BLaER1 treated with 17β-estradiol and CSF1 and Interleukin-3, amounts not matched to agents 10 nM and 100 nM (cell line): ENCODE data around the gene CYP3A4.
"Not testable (repeated sequence)": the region's sequence is repeated elsewhere in the genome, so short reads cannot be mapped to it uniquely, and the experiment has no call there.

ENCODE experiments used
- H3K27ac ChIP-seq, 11 experiments: shearing (Covaris generic); formaldehyde crosslinking; 2 replicates each; pipeline ENCODE4 v1.8.1; 2022
- H3K27me3 ChIP-seq, 11 experiments: shearing (Covaris generic); formaldehyde crosslinking; 2 replicates each; pipeline ENCODE4 v1.8.1; 2022
- H3K36me3 ChIP-seq, 11 experiments: shearing (Covaris generic); formaldehyde crosslinking; 2 replicates each; pipeline ENCODE4 v1.8.1; 2022
- H3K4me1 ChIP-seq, 10 experiments: shearing (Covaris generic); formaldehyde crosslinking; 2 replicates each; pipeline ENCODE4 v1.8.1; 2022
- H3K4me2 ChIP-seq, 11 experiments: shearing (Covaris generic); formaldehyde crosslinking; 2 replicates each; pipeline ENCODE4 v1.8.1; 2022
- H3K4me3 ChIP-seq, 10 experiments: shearing (Covaris generic); formaldehyde crosslinking; 2 replicates each; pipeline ENCODE4 v1.8.1; 2022
- H3K9ac ChIP-seq, 11 experiments: shearing (Covaris generic); formaldehyde crosslinking; 2 replicates each; pipeline ENCODE4 v1.8.1; 2022
- H3K9me3 ChIP-seq, 11 experiments: shearing (Covaris generic); formaldehyde crosslinking; replicated peaks in 1 of 11; 2 replicates each; pipeline ENCODE4 v1.8.1; 2022
- H4K20me1 ChIP-seq, 11 experiments: shearing (Covaris generic); formaldehyde crosslinking; 2 replicates each; pipeline ENCODE4 v1.8.1; 2022
- Cebpa-rat ChIP-seq, 11 experiments: shearing (Covaris generic); IDR thresholded peaks; 2 replicates each; pipeline ENCODE4 v1.8.1; 2022

The CYP3A4 gene

DNA sequence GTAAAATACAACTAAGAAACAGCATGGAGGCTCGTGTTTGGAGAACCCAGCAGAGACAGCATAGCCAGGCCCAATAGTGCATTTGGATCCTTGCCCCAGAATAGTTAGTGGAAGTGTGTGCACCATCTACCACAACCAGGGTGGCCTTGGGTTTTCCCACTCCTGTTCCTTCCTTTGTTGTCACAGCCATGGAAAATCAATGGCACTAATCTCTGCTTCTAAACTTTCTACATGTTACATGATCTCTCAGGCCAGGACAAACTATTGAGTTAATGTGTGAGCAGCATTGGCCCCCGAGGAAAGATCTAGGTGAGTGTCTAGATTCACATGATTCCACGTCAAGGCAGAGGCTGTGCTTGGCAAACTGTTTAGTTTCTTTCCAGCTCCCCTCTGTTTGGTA lies 51.0 kb downstream of the CYP3A4 start:
- H3K36me3 ChIP-seq = no peaks in the 10 kb centered on the region
- no peak for TF ChIP-seq Cebpa-rat (IDR thresholded peaks at IDR 0.05)
- H4K20me1 ChIP-seq = no peaks in the 10 kb centered on the region
- no peak overlapping the region for H3K4me3 ChIP-seq
- no peak overlapping the region for H3K4me2 ChIP-seq
- H3K9ac ChIP-seq = no peak overlapping the region
- no peak overlapping the region for H3K27ac ChIP-seq
- H3K9me3 ChIP-seq = no peaks in the 10 kb centered on the region
- H3K27me3 ChIP-seq = no peaks in the 10 kb centered on the region
- H3K4me1 ChIP-seq = peaks cover 0 to 6% (median 0%) of the 10 kb centered on the region in 10 experiments; a peak in 1 of 20 replicates

DNA sequence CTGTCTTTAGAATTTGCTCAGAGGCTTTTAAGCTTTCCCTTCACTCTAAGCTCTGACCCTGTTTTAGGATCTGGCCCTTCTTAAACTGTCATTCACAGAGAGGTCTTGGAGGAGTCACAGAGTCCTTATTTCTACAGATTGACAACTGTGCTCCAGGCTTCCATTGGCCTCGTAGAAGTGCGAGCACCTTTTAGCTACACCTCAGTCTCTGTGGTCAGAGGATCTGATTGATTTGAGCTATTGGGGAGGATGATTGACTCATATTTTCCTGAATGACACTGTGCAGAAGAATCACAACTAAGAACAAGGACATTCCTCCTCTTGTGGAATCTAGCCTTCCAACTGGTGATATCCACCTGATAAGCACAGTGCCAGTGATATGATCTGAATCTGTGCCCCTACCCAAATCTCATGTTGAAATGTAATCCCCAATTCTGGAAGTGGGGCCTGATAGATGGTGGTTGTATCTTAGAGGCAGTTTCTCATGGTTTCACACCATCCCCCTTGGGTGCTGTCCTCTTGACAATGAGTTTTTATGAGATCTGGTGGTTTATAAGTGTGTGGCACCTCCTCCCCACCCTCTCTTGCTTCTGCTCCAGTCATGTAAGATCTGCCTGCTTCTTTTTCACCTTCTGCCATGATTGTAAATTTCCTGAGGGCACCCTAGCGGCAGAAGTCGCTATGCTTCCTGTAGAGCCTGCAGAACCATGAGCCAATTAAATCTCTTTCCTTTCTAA lies 52.2 kb downstream of the CYP3A4 start:
- TF ChIP-seq Cebpa-rat (IDR thresholded peaks at IDR 0.05) = no peak
- Histone ChIP-seq H3K4me3 (no peak overlapping the region), H3K36me3 (no peaks in the 10 kb centered on the region), H4K20me1 (no peaks in the 10 kb centered on the region), H3K27ac (no peak overlapping the region), H3K9me3 (no peaks in the 10 kb centered on the region), H3K27me3 (no peaks in the 10 kb centered on the region), H3K4me2 (no peak overlapping the region), H3K9ac (no peak overlapping the region), H3K4me1 (no peaks in the 10 kb centered on the region)

- Histone ChIP-seq H3K9me3 (no peaks in the 10 kb centered on the region), H3K36me3 (no peaks in the 10 kb centered on the region), H3K27ac (no peak overlapping the region), H4K20me1 (no peaks in the 10 kb centered on the region), H3K4me1 (no peaks in the 10 kb centered on the region), H3K27me3 (no peaks in the 10 kb centered on the region), H3K9ac (no peak overlapping the region), H3K4me2 (no peak overlapping the region), H3K4me3 (no peak overlapping the region)
- no peak for TF ChIP-seq Cebpa-rat (IDR thresholded peaks at IDR 0.05)
Observed at GRCh38 chr7:99730992-99731391, 53.0 kb downstream of the CYP3A4 start.

- Histone ChIP-seq H3K4me2 (no peak overlapping the region), H3K36me3 (no peaks in the 10 kb centered on the region), H3K4me3 (no peak overlapping the region), H3K27me3 (no peaks in the 10 kb centered on the region), H3K4me1 (no peaks in the 10 kb centered on the region), H4K20me1 (no peaks in the 10 kb centered on the region), H3K27ac (no peak overlapping the region), H3K9ac (no peak overlapping the region), H3K9me3 (no peaks in the 10 kb centered on the region)
- TF ChIP-seq Cebpa-rat (IDR thresholded peaks at IDR 0.05) = no peak
Observed at GRCh38 chr7:99730238-99730810, 53.7 kb downstream of the CYP3A4 start.

GRCh38 chr7:99729486-99730237 lies 54.3 kb downstream of the CYP3A4 start:
- H3K27me3 ChIP-seq = no peaks in the 10 kb centered on the region
- TF ChIP-seq Cebpa-rat (IDR thresholded peaks at IDR 0.05) = peak in 1 of 11 experiments; percentile 51; a peak in 2 of 22 replicates
- no peaks in the 10 kb centered on the region for H4K20me1 ChIP-seq
- H3K36me3 ChIP-seq = no peaks in the 10 kb centered on the region
- no peak overlapping the region for H3K27ac ChIP-seq
- H3K9me3 ChIP-seq = no peaks in the 10 kb centered on the region
- H3K4me3 ChIP-seq = no peak overlapping the region
- no peak overlapping the region for H3K9ac ChIP-seq
- H3K4me2 ChIP-seq = no peak overlapping the region
- no peaks in the 10 kb centered on the region for H3K4me1 ChIP-seq

GRCh38 chr7:99728615-99729014 lies 55.4 kb downstream of the CYP3A4 start:
- Histone ChIP-seq H3K4me1 (no peaks in the 10 kb centered on the region), H3K9ac (no peak overlapping the region), H3K27me3 (no peaks in the 10 kb centered on the region), H3K4me2 (no peak overlapping the region), H3K27ac (no peak overlapping the region), H3K36me3 (no peaks in the 10 kb centered on the region), H3K4me3 (no peak overlapping the region), H3K9me3 (no peaks in the 10 kb centered on the region), H4K20me1 (no peaks in the 10 kb centered on the region)
- no peak for TF ChIP-seq Cebpa-rat (IDR thresholded peaks at IDR 0.05)

DNA sequence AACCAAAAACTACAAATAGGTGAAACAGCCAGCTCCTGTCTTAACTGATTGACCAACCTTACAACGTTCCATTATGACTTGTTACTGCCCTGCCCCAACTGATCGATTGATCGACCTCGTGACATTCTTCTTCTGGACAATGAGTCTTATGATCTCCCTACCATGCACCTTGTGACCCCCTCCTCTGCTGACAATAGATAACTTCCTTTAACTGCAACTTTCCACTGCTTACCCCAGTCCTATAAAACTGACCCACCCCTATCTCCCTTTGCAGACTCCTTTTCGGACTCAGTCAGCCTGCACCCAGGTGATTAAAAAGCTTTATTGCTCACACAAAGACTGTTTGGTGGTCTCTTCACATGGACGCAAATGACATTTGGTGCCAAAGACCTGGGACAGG lies 60.8 kb downstream of the CYP3A4 start:
- not testable (repeated sequence) for H3K4me2 ChIP-seq, H3K36me3 ChIP-seq, H3K9me3 ChIP-seq, H3K27me3 ChIP-seq, H3K4me3 ChIP-seq, H4K20me1 ChIP-seq, H3K4me1 ChIP-seq, H3K27ac ChIP-seq, H3K9ac ChIP-seq

DNA sequence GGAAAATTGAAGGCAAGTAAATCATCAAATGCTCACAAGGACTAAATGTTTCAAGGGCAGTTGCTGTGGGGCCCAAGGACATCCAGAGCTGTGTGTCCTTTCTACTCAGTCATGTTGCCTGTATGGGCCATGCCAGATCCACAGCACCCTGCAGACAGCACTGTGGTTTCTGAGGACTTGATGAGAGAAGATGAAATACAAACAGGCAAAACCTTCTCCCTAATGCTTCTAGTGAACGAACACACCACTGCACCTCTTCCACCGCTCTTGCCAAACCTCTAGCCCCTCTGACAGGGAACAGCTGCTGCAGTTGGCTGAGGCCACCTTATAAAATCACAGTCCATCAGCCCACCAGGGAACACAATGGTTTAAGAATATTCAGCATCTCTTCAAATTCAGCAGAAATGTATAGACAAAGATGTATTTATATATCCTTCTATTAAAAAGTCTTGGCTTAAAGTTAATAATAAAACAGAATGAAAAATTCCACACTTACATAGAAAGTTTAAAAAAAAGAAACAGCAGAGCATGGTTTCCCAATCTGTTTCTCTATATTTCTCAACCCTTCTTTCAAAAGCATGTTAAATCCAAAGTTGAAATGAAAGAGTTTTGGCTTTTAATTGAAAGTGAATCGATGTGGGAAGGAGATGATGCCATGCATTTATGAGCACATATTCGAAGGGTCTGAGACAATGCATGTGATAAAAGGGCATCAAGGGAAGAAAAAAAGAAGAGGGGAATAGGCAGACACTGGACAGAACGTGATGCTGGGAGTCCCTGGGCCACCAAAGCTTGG lies 63.0 kb downstream of the CYP3A4 start:
- H3K36me3 ChIP-seq = no peaks in the 10 kb centered on the region
- no peak overlapping the region for H3K4me3 ChIP-seq
- no peaks in the 10 kb centered on the region for H4K20me1 ChIP-seq
- no peak overlapping the region for H3K27ac ChIP-seq
- no peaks in the 10 kb centered on the region for H3K4me1 ChIP-seq
- H3K4me2 ChIP-seq = no peak overlapping the region
- H3K27me3 ChIP-seq = no peaks in the 10 kb centered on the region
- peaks cover 0 to 6% (median 0%) of the 10 kb centered on the region in 11 experiments; a peak in 1 of 22 replicates for H3K9me3 ChIP-seq
- TF ChIP-seq Cebpa-rat (IDR thresholded peaks at IDR 0.05) = no peak
- no peak overlapping the region for H3K9ac ChIP-seq
